Raji (cell line): ENCODE data around the gene WBP2NL.

Experiments used
- POLR2A ChIP-seq: IDR thresholded peaks from 2 replicates; pipeline ENCODE4 v1.6.1; 2011; ENCODE audit warnings: low read depth, low read length, control low read depth; ENCODE audit not compliant: insufficient read depth

WBP2NL gene

DNA sequence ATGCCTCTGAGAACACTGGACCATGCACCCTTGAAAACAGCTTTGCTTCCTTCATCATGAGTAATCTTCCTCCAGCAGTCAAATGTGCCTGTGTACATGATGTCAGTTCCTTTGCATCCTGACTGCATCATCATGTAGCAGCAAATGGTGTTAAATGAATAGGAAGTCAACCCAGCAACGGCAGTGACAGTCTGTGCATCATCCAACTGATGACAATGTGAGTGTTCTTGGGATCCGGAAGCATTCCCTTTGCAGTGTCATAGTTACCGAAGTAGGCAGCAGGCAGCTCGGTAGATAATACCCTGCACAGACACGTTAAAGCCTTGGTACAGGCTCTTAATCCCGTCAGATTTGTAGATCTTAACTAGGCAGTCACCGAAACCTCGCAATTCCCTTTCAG lies 2.5 kb downstream of the WBP2NL start:
- TF ChIP-seq POLR2A: no peak

DNA sequence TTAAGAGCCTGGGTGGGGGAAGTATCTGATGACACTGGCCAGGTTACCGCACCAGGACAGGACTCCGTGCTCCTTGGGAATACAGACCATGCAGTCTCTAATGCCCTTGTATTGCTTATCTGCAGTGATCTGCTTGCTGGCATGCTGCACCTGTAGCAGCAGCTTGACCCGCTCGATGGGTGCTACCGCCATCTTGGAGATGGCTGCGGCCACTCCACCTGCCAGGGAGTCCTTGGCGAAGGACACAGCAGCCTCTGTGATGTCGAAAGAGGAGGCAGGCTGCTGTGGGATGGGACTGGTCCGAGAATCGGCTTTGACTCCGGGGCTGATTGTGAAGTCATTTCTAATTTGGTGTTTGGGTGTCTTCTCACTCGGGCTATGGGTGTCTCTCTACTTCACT lies 3.1 kb downstream of the WBP2NL start:
- TF ChIP-seq POLR2A: no peak

- TF ChIP-seq POLR2A: no peak
These were observed 9.3 kb downstream of the WBP2NL start for GRCh38 chr22:42007922-42008321.

GRCh38 chr22:42010778-42011177 lies 12.2 kb downstream of the WBP2NL start:
- no peak for TF ChIP-seq POLR2A

- no peak for TF ChIP-seq POLR2A
These were observed 14.8 kb downstream of the WBP2NL start for GRCh38 chr22:42013385-42013784.

- no peak for TF ChIP-seq POLR2A
These were observed 17.5 kb downstream of the WBP2NL start for GRCh38 chr22:42016111-42016510.

- no peak for TF ChIP-seq POLR2A
These were observed 19.6 kb downstream of the WBP2NL start for GRCh38 chr22:42018224-42018623.

GRCh38 chr22:42021571-42021970 lies 23.0 kb downstream of the WBP2NL start:
- no peak for TF ChIP-seq POLR2A

GRCh38 chr22:42022162-42022847 lies 23.7 kb downstream of the WBP2NL start:
- peak; percentile 17; the same call in 1 of the 2 replicates for TF ChIP-seq POLR2A

- TF ChIP-seq POLR2A: no peak
These were observed 26.8 kb downstream of the WBP2NL start for GRCh38 chr22:42025421-42025820.

GRCh38 chr22:42026705-42027104 lies 28.1 kb downstream of the WBP2NL start:
- no peak for TF ChIP-seq POLR2A

DNA sequence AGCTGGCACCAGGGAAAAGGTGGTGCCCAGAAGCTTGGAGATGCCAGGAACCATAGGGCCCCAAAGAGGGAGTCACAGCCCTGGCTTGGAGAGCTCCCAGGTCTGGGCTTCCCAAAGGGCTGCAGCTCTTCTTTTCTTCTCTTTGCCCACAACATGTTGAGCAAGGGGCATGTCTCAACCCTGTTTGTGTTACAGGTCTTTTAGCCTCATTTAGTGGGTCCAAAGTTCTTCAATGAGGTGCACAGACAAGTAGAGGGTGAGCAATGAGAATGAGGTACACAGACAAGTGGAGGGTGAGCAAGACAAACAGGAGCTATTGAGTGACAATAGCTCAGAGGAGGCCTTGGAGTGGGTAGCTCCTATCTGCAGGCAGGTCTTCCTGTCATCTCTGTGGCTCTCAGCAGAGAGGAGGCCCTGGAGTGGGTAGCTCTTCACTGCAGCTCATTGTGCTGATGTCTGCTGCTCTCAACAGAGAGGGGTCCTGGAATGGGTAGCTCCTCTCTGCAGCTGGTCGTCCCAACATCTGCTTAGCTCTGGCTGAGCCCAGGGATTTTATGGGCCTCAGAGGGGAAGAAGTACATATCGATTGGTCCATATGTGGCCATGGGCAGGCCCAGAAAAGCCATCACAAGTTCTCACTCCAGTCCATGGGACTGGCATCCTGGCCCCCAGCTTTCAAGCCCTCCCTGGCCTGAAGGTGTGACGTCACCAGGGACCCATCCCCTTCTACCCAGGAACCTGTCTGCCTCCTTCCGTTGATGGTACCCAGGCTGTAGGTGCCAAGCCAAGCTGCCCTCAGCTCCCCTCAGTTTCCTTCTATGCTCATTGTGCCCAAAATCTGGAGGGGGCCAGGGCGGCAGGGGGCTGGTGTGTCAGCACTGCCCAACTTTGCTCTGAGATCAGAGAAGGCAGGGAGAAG lies 34.9 kb downstream of the WBP2NL start:
- TF ChIP-seq POLR2A: no peak

DNA sequence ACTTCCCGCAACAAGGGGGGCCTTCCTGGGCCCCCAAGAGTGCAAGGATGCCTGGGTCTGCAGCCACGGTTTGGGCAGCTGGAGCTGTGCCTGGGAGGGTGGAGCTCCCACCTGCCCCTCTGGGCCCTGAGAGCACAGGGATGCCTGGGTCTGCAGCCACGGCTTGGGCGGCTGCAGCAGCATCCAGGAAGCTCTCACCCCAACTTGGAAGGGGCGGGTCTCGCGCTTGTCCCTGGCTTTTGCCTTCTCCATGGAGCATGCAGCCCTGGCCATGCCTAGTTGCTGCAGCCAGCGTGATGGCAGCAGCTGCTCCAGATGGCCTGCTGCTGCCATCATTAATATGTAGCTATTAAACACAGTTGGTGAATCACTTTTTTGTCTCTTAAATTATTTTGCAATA lies 36.7 kb downstream of the WBP2NL start:
- no peak for TF ChIP-seq POLR2A

DNA sequence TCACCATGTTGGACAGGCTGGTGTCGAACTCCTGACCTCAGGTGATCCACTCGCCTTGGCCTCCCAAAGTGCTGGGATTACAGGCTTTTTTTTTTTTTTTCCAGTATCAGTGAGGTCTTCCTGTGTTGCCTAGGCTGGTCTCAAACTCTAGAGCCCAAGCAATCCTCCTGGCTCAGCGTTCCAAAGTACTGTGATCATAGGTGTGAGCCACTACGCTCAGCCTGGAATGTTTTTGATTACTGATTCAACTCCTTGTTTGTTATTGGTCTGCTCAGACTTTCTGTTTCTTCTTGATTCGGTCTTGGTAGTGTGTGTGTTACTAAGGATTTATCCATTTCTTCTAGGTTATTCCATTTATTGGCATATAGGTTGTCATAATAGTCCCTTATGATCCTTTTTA lies 40.7 kb downstream of the WBP2NL start:
- TF ChIP-seq POLR2A: no peak

DNA sequence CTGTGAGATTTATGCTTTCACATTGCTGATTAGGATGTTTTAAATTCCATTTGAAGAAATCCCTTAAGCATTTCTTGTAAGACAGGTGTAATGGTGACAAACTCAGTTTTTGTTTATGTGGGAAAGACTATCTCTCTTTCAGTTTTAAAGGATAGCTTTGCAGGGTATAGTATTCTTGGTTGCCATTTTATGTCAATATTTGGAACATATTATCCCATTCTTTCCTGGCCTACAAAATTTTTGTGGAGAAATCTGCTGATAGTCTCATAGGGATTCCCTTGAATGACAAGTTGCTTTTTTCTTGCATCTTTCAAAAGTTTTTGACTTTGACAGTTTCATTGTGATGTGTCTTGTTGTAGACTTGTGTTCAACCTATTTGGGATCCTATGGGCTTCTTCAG lies 43.2 kb downstream of the WBP2NL start:
- no peak for TF ChIP-seq POLR2A

- no peak for TF ChIP-seq POLR2A
These were observed 52.1 kb downstream of the WBP2NL start for GRCh38 chr22:42050641-42051180.
